K562 (cell line): ENCODE data around the gene MRAP2. TPM values are rescaled to one million over a fixed set of nuclear protein-coding genes. Genes with fewer than 3 reads are reported as not detected.

ENCODE experiments used
- ATAC-seq: fragments of 200-7000 bp; cut with Tn5 transposase; 3 replicates; pipeline ENCODE4 v1.9.1; 2020; ENCODE audit warnings: moderate library complexity
- BruUV-seq: library from RNA; stranded (reverse); fragments of 400-500 nt; replicated peaks from 2 replicates; lab custom pipeline; 2021; lab: Mats Ljungman, UMichigan
- CTCF ChIA-PET: fragments of 300-600 bp; formaldehyde crosslinking; extraction: SDS; loops from one replicate; lab custom pipeline; 2021; ENCODE audit warnings: low intra/inter-chr PET ratio; lab: Yijun Ruan, JAX
- POLR2A ChIA-PET: fragments of 300-600, 350-650 bp; sonication (Branson Sonifier 250); formaldehyde crosslinking; extraction: SDS; loops from one replicate; lab custom pipeline; 2021; ENCODE audit warnings: antibody characterized with exemption, inconsistent platforms; lab: Yijun Ruan, JAX
- DNase-seq, 4 experiments: peaks; one replicate each; pipeline versions ENCODE4 v3.0.0 to v3.0.0-alpha.2; 2011 to 2018; ENCODE audit warnings: low spot score in 3 of 4, mixed read lengths in 3 of 4; ENCODE audit errors: extremely low read depth in 1 of 4
- FAIRE-seq: peaks from 2 replicates; lab custom pipeline; 2011; peaks lifted over from hg19 to GRCh38; lab: Jason Lieb, UNC
- H2AFZ ChIP-seq: 2 replicates; pipeline ENCODE4 v1.6.0; 2011; ENCODE audit warnings: low read depth, low read length, control low read depth, inconsistent platforms
- H3K27ac ChIP-seq: fragments of 200-600 bp; 3 replicates; pipeline ENCODE4 v1.8.0; 2011; ENCODE audit warnings: low read depth, mild to moderate bottlenecking, control low read depth, inconsistent platforms, low read length, moderate library complexity, mixed read lengths; ENCODE audit errors: extremely low read depth
- H3K27me3 ChIP-seq, 2 experiments: fragments of 300-600 bp in 1 of 2; 2 replicates in 1 of 2; 3 replicates in 1 of 2; pipeline versions ENCODE4 v1.6.0 to v1.8.0; 2011; ENCODE audit warnings: inconsistent platforms in 2 of 2, low read length in 2 of 2, mild to moderate bottlenecking in 1 of 2, mixed read lengths in 1 of 2, moderate library complexity in 1 of 2; ENCODE audit not compliant: control insufficient read depth in 2 of 2, insufficient read depth in 2 of 2
- H3K36me3 ChIP-seq: fragments of 300-600 bp; 3 replicates; pipeline ENCODE4 v1.8.0; 2011; ENCODE audit warnings: mild to moderate bottlenecking, low read length, inconsistent platforms; ENCODE audit not compliant: control insufficient read depth, insufficient read depth
- H3K4me1 ChIP-seq, 2 experiments: fragments of 200-600 bp in 1 of 2; replicated peaks in 1 of 2; 2 replicates in 1 of 2; 3 replicates in 1 of 2; pipeline versions ENCODE4 v1.5.1 to v1.8.0; 2011; ENCODE audit warnings: inconsistent platforms in 2 of 2, low read length in 2 of 2, mild to moderate bottlenecking in 1 of 2, mixed read lengths in 1 of 2, moderate library complexity in 1 of 2; ENCODE audit not compliant: control insufficient read depth in 2 of 2, insufficient read depth in 2 of 2
- H3K4me2 ChIP-seq: 2 replicates; pipeline ENCODE4 v1.6.1; 2011; ENCODE audit warnings: low read length, control low read depth, inconsistent platforms, mixed read lengths; ENCODE audit not compliant: insufficient read depth
- H3K4me3 ChIP-seq: fragments of 200-600 bp; sonication (generic), shearing (Covaris generic); 2 replicates; pipeline ENCODE4 v1.5.1; 2016; ENCODE audit warnings: control low read depth, inconsistent platforms
- H3K79me2 ChIP-seq: fragments of 200-600 bp; 3 replicates; pipeline ENCODE4 v1.8.0; 2011; ENCODE audit warnings: low read length, inconsistent platforms; ENCODE audit not compliant: control insufficient read depth, insufficient read depth
- H3K9ac ChIP-seq, 2 experiments: 2 replicates each; pipeline versions ENCODE4 v1.6.0 to v1.6.1; 2011; ENCODE audit warnings: low read depth in 2 of 2, low read length in 2 of 2, control low read depth in 1 of 2, inconsistent platforms in 1 of 2, mild to moderate bottlenecking in 1 of 2, mixed read lengths in 1 of 2; ENCODE audit not compliant: insufficient read depth in 1 of 2
- H3K9me1 ChIP-seq: one replicate; pipeline ENCODE4 v1.6.0; 2011; ENCODE audit warnings: inconsistent platforms, mild to moderate bottlenecking, low read length, moderate library complexity; ENCODE audit not compliant: control insufficient read depth, insufficient read depth
- H3K9me3 ChIP-seq: replicated peaks from 2 replicates; pipeline ENCODE4 v1.5.1; 2011; ENCODE audit warnings: low read depth, low read length, inconsistent platforms; ENCODE audit not compliant: control insufficient read depth, insufficient read depth
- H4K20me1 ChIP-seq: replicated peaks from 2 replicates; pipeline ENCODE4 v1.6.1; 2011; ENCODE audit warnings: low read length, inconsistent platforms, mixed read lengths; ENCODE audit not compliant: control insufficient read depth, insufficient read depth
- CBFA2T2 ChIP-seq: fragments of 450-650 bp; conservative IDR thresholded peaks from 2 replicates; pipeline ENCODE4 v1.6.1; 2017; ENCODE audit warnings: mild to moderate bottlenecking
- CBX3 ChIP-seq, 2 experiments: IDR thresholded peaks; 1 replicate in 1 of 2; 2 replicates in 1 of 2; pipeline ENCODE4 v1.6.1; 2012; ENCODE audit warnings: inconsistent platforms in 2 of 2, low read length in 2 of 2, borderline replicate concordance in 1 of 2, control low read depth in 1 of 2
- CSDE1 ChIP-seq, 2 experiments: fragments of 450-650 bp; IDR thresholded peaks; 2 replicates each; pipeline ENCODE4 v1.6.1; 2016; ENCODE audit warnings: mild to moderate bottlenecking in 1 of 2
- HNRNPL ChIP-seq: fragments of 200-400 bp; formaldehyde crosslinking; IDR thresholded peaks from 2 replicates; pipeline ENCODE4 v1.6.1; 2017; ENCODE audit warnings: low read depth, mild to moderate bottlenecking, low read length
- HOXB6 ChIP-seq: fragments of 250-450 bp; sonication (Bioruptor Pico); IDR thresholded peaks from 2 replicates; pipeline ENCODE4 v1.5.1; 2022; ENCODE audit warnings: mild to moderate bottlenecking, borderline replicate concordance
- HSF4 ChIP-seq: fragments of 250-450 bp; sonication (Bioruptor Pico); IDR thresholded peaks from 2 replicates; pipeline ENCODE4 v2.1.2; 2022; ENCODE audit warnings: mild to moderate bottlenecking, moderate library complexity, borderline replicate concordance
- KDM2B ChIP-seq: fragments of 250-450 bp; sonication (Bioruptor Pico); IDR thresholded peaks from 2 replicates; pipeline ENCODE4 v1.8.0; 2021; ENCODE audit warnings: mild to moderate bottlenecking, moderate library complexity
- KLF10 ChIP-seq: fragments of 250-450 bp; sonication (Bioruptor Pico); IDR thresholded peaks from 2 replicates; pipeline ENCODE4 v1.6.1; 2021; ENCODE audit warnings: matching md5 sums
- RFX1 ChIP-seq: fragments of 450-650 bp; IDR thresholded peaks from 2 replicates; pipeline ENCODE4 v1.6.1; 2016; ENCODE audit warnings: mild to moderate bottlenecking, moderate library complexity
- ZNF3 ChIP-seq: fragments of 250-450 bp; sonication (Bioruptor Pico); IDR thresholded peaks from 2 replicates; pipeline ENCODE4 v1.5.0; 2021; ENCODE audit warnings: mild to moderate bottlenecking, moderate library complexity
- WGBS: fragments of 100-300 bp; shearing (Covaris generic); methylation state at CpG from one replicate; pipeline ENCODE4 v1.1.6; 2016; ENCODE audit warnings: low coverage, mixed read lengths; ENCODE audit not compliant: insufficient coverage; ENCODE audit errors: missing lambda C conversion rate; 5-methylcytosine and 5-hydroxymethylcytosine counted together
- in situ Hi-C: fragments of 300-500 bp; cut with MboI; formaldehyde crosslinking; loops from 4 replicates; pipeline ENCODE4 v1.15.0; 2018; ENCODE audit warnings: inconsistent platforms, mixed read lengths
- intact Hi-C: fragments of 100-400 bp; cut with micrococcal nuclease; formaldehyde crosslinking; loops from 2 replicates; pipeline ENCODE4 v1.14.2; 2022
- polyA plus RNA-seq, 8 experiments: library from polyadenylated mRNA; depleted of rRNA in 4 of 8; stranded (reverse) in 5 of 8; unstranded in 3 of 8; fragments of >200 nt; fragmentation: Nextera tagmentation in 2 of 8; fragmentation: Illumina TruSeq in 1 of 8; extraction: Ambion mirVana in 2 of 8; extraction: Trizol in 1 of 8; gene quantifications; 2 replicates each; pipeline versions ENCODE4 v1.2.1 to v1.2.3, GENCODE V29; 2011 to 2014; ENCODE audit warnings: inconsistent platforms in 1 of 8, missing spikeins in 1 of 8
- total RNA-seq, 7 experiments: library from RNA; depleted of rRNA in 6 of 7; stranded (reverse); fragments of >200 nt in 6 of 7; fragmentation: Illumina TruSeq in 2 of 7; extraction: Trizol in 2 of 7; gene quantifications; 2 replicates each; pipeline versions ENCODE4 v1.2.1 to v1.2.3, GENCODE V29; 2011 to 2021; ENCODE audit warnings: low replicate concordance in 1 of 7
- TF ChIP-seq, protein P1 (sequence below): fragments of 450-650 bp; formaldehyde crosslinking; IDR thresholded peaks from 2 replicates; pipeline ENCODE4 v1.4.0; 2022; ENCODE audit warnings: missing genetic modification characterization

MRAP2 gene
- total and polyA plus RNA-seq, 9 of the 15 experiments (the other 6 are each of a cell fraction or from before 2014, with no cell fraction given): 5.9 to 38.9 (median 9.3) TPM

GRCh38 chr6:84002226-84002625, 31.3 kb upstream of the MRAP2 start (continued):
- TF ChIP-seq HSF4 (CRISPR knock-in tag): no peak
- TF ChIP-seq CBX3 (IDR thresholded peaks at IDR 0.05; ENCODE audit: borderline replicate concordance in 1 of 2, low read length in 2 of 2): 0 out of 3 replicates have a peak, but pooled peaks of 1 of the 2 experiments have one; percentile 29

- no TSS peak for BruUV-seq
- ChIA-PET CTCF (no interaction called here), POLR2A (no interaction called here)
- intact Hi-C loops: no loop called here
- Histone ChIP-seq H3K36me3 (no peaks in the 10 kb centered on the region), H2AFZ (no peak overlapping the region), H3K4me3 (no peak overlapping the region), H4K20me1 (no peaks in the 10 kb centered on the region), H3K27me3 (no peaks in the 10 kb centered on the region), H3K27ac (no peak overlapping the region), H3K9ac (no peak overlapping the region), H3K4me1 (no peaks in the 10 kb centered on the region), H3K9me3 (no peaks in the 10 kb centered on the region), H3K9me1 (no peaks in the 10 kb centered on the region), H3K79me2 (no peaks in the 10 kb centered on the region), H3K4me2 (no peak overlapping the region)
- DNase-seq: no peak
- TF ChIP-seq, protein P1, sequence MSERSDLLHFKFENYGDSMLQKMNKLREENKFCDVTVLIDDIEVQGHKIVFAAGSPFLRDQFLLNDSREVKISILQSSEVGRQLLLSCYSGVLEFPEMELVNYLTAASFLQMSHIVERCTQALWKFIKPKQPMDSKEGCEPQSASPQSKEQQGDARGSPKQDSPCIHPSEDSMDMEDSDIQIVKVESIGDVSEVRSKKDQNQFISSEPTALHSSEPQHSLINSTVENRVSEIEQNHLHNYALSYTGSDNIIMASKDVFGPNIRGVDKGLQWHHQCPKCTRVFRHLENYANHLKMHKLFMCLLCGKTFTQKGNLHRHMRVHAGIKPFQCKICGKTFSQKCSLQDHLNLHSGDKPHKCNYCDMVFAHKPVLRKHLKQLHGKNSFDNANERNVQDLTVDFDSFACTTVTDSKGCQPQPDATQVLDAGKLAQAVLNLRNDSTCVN: no peak
- TF ChIP-seq CBFA2T2: no peak
- no peak for TF ChIP-seq HNRNPL
- peak; percentile 92 for TF ChIP-seq RFX1
- TF ChIP-seq KDM2B (CRISPR knock-in tag): no peak
- no peak for TF ChIP-seq KLF10 (CRISPR knock-in tag)
- peak in 1 of 2 experiments; percentile 45; a peak in 1 of 4 replicates for TF ChIP-seq CSDE1 (IDR thresholded peaks at IDR 0.05)
- TF ChIP-seq HOXB6 (CRISPR knock-in tag): no peak
- TF ChIP-seq ZNF3 (CRISPR knock-in tag): no peak
- 0% methylated on average over 1 of the region's 1 CpG for WGBS
- in situ Hi-C loops: no loop called here
- FAIRE-seq: no peak
- no peak; the same call in 2 of the 3 replicates for ATAC-seq
Measured at GRCh38 chr6:84003131-84003530, 30.4 kb upstream of the MRAP2 start.
